ENCODE data around the gene CCDC9. TPM values are rescaled to one million over a fixed set of nuclear protein-coding genes. Genes with fewer than 3 reads are reported as not detected.
"Not testable (repeated sequence)": the region's sequence is repeated elsewhere in the genome, so short reads cannot be mapped to it uniquely, and the experiment has no call there.

Gene CCDC9
- total and polyA plus RNA-seq, 2 of the 8 experiments (the other 6 are each of a cell fraction or from before 2014, with no cell fraction given), result 3.7 to 29.8 TPM

DNA sequence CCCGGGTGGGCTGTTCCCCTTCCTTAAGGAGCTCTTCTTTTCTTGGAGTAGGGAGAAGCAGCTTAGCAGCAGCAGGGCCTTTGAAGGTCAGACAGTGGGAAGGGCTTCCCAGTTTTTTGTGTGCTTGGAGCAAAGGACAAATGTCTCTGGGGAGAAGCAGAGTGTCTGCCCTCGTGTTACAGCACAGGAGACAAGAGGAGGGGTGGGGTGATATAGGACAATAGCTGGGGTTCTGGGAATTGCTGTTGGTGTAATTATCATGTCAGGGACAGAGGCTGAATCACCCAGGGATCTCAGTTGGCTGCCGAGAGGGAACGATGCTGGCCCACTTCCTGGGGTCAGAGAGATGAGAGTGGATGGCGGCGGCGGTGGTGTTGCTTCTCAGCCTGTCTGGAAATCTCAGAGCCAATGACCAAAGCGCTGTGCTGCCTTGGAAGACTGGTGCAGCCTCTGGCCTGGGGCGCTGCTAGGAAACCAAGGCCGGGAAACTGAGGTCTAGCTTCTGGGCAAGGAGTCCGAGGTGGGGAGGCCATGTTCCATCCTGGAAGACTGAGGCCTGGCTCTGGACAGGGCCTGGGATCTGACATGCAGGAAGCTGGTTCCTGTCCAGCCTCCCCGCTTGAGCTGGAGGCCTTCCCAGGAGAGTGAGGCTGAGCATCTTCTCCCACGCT, 19.6 kb downstream of the CCDC9 start (continued):
- TF ChIP-seq BACH1 (IDR thresholded peaks at IDR 0.05; ENCODE audit: low read length) (no peak), POLR2A (IDR thresholded peaks at IDR 0.05; ENCODE audit: control extremely low read depth in 1 of 2, low read depth in 2 of 2, low read length in 2 of 2) (no peak), SP4 (IDR thresholded peaks at IDR 0.05; ENCODE audit: low read length) (no peak), RBBP5 (IDR thresholded peaks at IDR 0.05; ENCODE audit: borderline replicate concordance, low read depth, low read length) (no peak)

DNA sequence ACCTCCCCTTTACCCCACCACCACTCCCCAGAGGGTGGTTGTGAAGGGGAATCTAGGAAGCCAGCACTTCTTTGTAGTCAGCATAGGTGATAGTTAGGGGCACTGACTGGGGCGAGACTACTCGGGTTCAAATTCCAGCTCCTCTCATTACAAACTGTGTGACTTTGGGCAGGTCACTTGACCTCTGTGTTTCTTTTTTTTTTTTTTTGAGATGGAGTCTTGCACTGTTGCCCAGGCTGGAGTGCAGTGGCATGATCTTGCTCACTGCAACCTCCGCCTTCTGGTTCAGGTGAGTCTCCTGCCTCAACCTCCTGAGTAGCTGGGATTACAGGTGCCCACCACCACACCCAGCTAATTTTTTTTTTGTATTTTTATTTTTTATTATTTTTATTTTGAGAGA, 20.2 kb downstream of the CCDC9 start:
- not testable (repeated sequence) for FAIRE-seq; H3K27ac ChIP-seq (ENCODE audit: low read depth, low read length); H4K91ac ChIP-seq (replicated peaks; ENCODE audit: insufficient read length, low read length); H3K9me3 ChIP-seq (ENCODE audit: insufficient read depth in 2 of 2, low read depth in 1 of 2, low read length in 1 of 2); DNase-seq (ENCODE audit: low read depth in 1 of 2, low spot score in 2 of 2); H3K56ac ChIP-seq (replicated peaks; ENCODE audit: insufficient read length, low read depth, low read length); H3K4ac ChIP-seq (replicated peaks; ENCODE audit: insufficient read length, low read depth, low read length); H4K5ac ChIP-seq (ENCODE audit: insufficient read length, low read depth, low read length); H2BK120ac ChIP-seq (replicated peaks; ENCODE audit: low read depth, low read length); H2BK20ac ChIP-seq (ENCODE audit: low read length); H3K14ac ChIP-seq (ENCODE audit: insufficient read length); H2BK12ac ChIP-seq (ENCODE audit: low read depth, low read length); H4K8ac ChIP-seq (ENCODE audit: extremely low read depth, insufficient read depth, low read length); H3K4me2 ChIP-seq (ENCODE audit: insufficient read depth in 1 of 2, low read depth in 2 of 2, low read length in 2 of 2); H3K79me1 ChIP-seq (ENCODE audit: low read depth, low read length); H3K9ac ChIP-seq (replicated peaks in 1 of 4; ENCODE audit: extremely low read depth in 1 of 4, low read depth in 3 of 4, low read length in 3 of 4); H2AFZ ChIP-seq (ENCODE audit: low read length); H3K36me3 ChIP-seq (ENCODE audit: control insufficient read depth in 2 of 4, insufficient read depth in 4 of 4, low read length in 3 of 4); H4K20me1 ChIP-seq (replicated peaks in 1 of 2; ENCODE audit: control insufficient read depth in 1 of 2, insufficient read depth in 2 of 2, low read length in 2 of 2); H3K23ac ChIP-seq (ENCODE audit: insufficient read length); H2BK5ac ChIP-seq (ENCODE audit: low read depth, low read length); H3K18ac ChIP-seq (ENCODE audit: extremely low read depth, low read length); H2AK5ac ChIP-seq (ENCODE audit: low read depth, low read length); H3K4me3 ChIP-seq (ENCODE audit: extremely low read depth in 1 of 4, insufficient read depth in 2 of 4, low read depth in 3 of 4, low read length in 4 of 4); H3K79me2 ChIP-seq (ENCODE audit: control insufficient read depth in 1 of 2, insufficient read depth in 2 of 2, low read length in 2 of 2)
- Histone ChIP-seq H3K27me3 (replicated peaks in 1 of 4; ENCODE audit: control insufficient read depth in 3 of 4, extremely low read depth in 1 of 4, insufficient read depth in 3 of 4, low read length in 3 of 4) (peaks cover 0 to 10% (median 6%) of the 10 kb centered on the region in 4 experiments; a peak in 5 of 7 replicates), H2BK15ac (ENCODE audit: low read length) (peak overlapping the region; percentile 53; the same call in 1 of the 2 replicates), H3K23me2 (ENCODE audit: low read depth, low read length) (peaks cover 25% of the 10 kb centered on the region), H3K4me1 (replicated peaks in 1 of 4; ENCODE audit: control insufficient read depth in 3 of 4, insufficient read depth in 4 of 4, low read length in 3 of 4) (peaks cover 0 to 17% (median 8%) of the 10 kb centered on the region in 4 experiments; a peak in 6 of 7 replicates)
- CTCF ChIA-PET (ENCODE audit: partially characterized antibody), result interaction anchor here (0.8 to 2.4 kb wide), 5 partner anchors 8 to 151 kb away, joined by 3 to 17 read pairs (median 5); no protein-coding TSS in a partner anchor
- 93% methylated on average over 3 of the region's 3 CpGs; no CpG with 5 or more reads in 1 of the 2 experiments for WGBS, 2 experiments (ENCODE audit: extremely low coverage in 1 of 2, insufficient coverage in 1 of 2, insufficient read length in 1 of 2, insufficient replicate concordance in 2 of 2, low coverage in 1 of 2, low lambda C conversion rate in 2 of 2, missing lambda C conversion rate in 1 of 2)
- POLR2A ChIA-PET (ENCODE audit: partially characterized antibody), result interaction anchor here (0.6 to 3.6 kb wide), 5 partner anchors 16 to 50 kb away, joined by 4 to 29 read pairs (median 6); partner anchors contain the start of gene CCDC9

Data from H1 (cell line).